Neural cell (in vitro differentiated cells): ENCODE results near the gene MGLL. TPM values are rescaled to one million over a fixed set of nuclear protein-coding genes. Genes with fewer than 3 reads are reported as not detected.

Source experiments
- H2AFZ ChIP-seq: fragments of 200-600, 300-800 bp; sonication (generic), shearing (Covaris generic); 2 replicates; pipeline ENCODE4 v1.6.0; 2014; ENCODE audit warnings: low read depth, mild to moderate bottlenecking, antibody characterized with exemption, low read length, moderate library complexity
- H3F3A ChIP-seq: fragments of 200-600 bp; shearing (Covaris generic); 2 replicates; pipeline ENCODE4 v1.6.1; 2016; ENCODE audit warnings: mild to moderate bottlenecking, moderate library complexity, mixed read lengths, antibody characterized with exemption, low read length; ENCODE audit not compliant: insufficient read depth, poor library complexity, severe bottlenecking
- H3K27ac ChIP-seq: fragments of 200-600, 300-800 bp; sonication (generic), shearing (Covaris generic); 2 replicates; pipeline ENCODE4 v1.5.1; 2014; ENCODE audit warnings: mild to moderate bottlenecking, low read length, moderate library complexity
- H3K27me3 ChIP-seq: fragments of 300-800, 200-600 bp; sonication (generic), shearing (Covaris generic); 2 replicates; pipeline ENCODE4 v1.6.0; 2014; ENCODE audit warnings: mild to moderate bottlenecking, low read depth, low read length, moderate library complexity; ENCODE audit not compliant: insufficient read depth
- H3K36me3 ChIP-seq: fragments of 300-800, 200-600 bp; sonication (generic), shearing (Covaris generic); 2 replicates; pipeline ENCODE4 v1.5.1; 2014; ENCODE audit warnings: mild to moderate bottlenecking, antibody characterized with exemption, low read length, moderate library complexity; ENCODE audit not compliant: insufficient read depth
- H3K4me2 ChIP-seq: fragments of 300-800, 200-600 bp; sonication (generic), shearing (Covaris generic); 2 replicates; pipeline ENCODE4 v1.6.0; 2014; ENCODE audit warnings: mild to moderate bottlenecking, low read length
- H3K4me3 ChIP-seq: fragments of 300-800, 200-600 bp; sonication (generic), shearing (Covaris generic); 2 replicates; pipeline ENCODE4 v1.5.1; 2014; ENCODE audit warnings: mild to moderate bottlenecking, low read length, moderate library complexity
- H3K79me2 ChIP-seq: fragments of 200-600 bp; shearing (Covaris generic); replicated peaks from 2 replicates; pipeline ENCODE4 v1.6.0; 2014; ENCODE audit warnings: mild to moderate bottlenecking, low read length, moderate library complexity; ENCODE audit not compliant: insufficient read depth
- H3K9ac ChIP-seq: fragments of 300-800, 200-600 bp; sonication (generic), shearing (Covaris generic); 2 replicates; pipeline ENCODE4 v1.6.1; 2016; ENCODE audit warnings: mild to moderate bottlenecking, low read length, mixed read lengths
- H3K9me2 ChIP-seq: fragments of 200-600 bp; shearing (Covaris generic); 2 replicates; pipeline ENCODE4 v1.6.1; 2016; ENCODE audit warnings: mild to moderate bottlenecking, low read length, mixed read lengths; ENCODE audit not compliant: insufficient read depth
- H3K9me3 ChIP-seq: fragments of 200-600, 300-800 bp; sonication (generic), shearing (Covaris generic); 2 replicates; pipeline ENCODE4 v1.6.1; 2016; ENCODE audit warnings: mild to moderate bottlenecking, mixed run types, low read length, moderate library complexity, mixed read lengths
- H4K20me1 ChIP-seq: fragments of 200-600 bp; shearing (Covaris generic); 2 replicates; pipeline ENCODE4 v1.6.1; 2016; ENCODE audit warnings: mild to moderate bottlenecking, mixed run types; ENCODE audit not compliant: insufficient read depth
- CTCF ChIP-seq: fragments of 450-650 bp; IDR thresholded peaks from 2 replicates; pipeline ENCODE4 v1.5.1; 2014; ENCODE audit warnings: antibody characterized with exemption, mild to moderate bottlenecking, moderate library complexity; ENCODE audit not compliant: poor library complexity, severe bottlenecking
- EP300 ChIP-seq: fragments of 450-650 bp; conservative IDR thresholded peaks from 2 replicates; pipeline ENCODE4 v1.6.1; 2014; ENCODE audit warnings: antibody characterized with exemption, mild to moderate bottlenecking, moderate library complexity; ENCODE audit not compliant: poor library complexity, severe bottlenecking
- EZH2 ChIP-seq: fragments of 200-600, 300-800 bp; shearing (Covaris generic), sonication (generic); IDR thresholded peaks from 2 replicates; pipeline ENCODE4 v1.6.1; 2014; ENCODE audit warnings: antibody characterized with exemption, low read length, borderline replicate concordance, mild to moderate bottlenecking; ENCODE audit not compliant: insufficient read depth, poor library complexity, severe bottlenecking
- MXI1 ChIP-seq: fragments of 450-650 bp; conservative IDR thresholded peaks from 2 replicates; pipeline ENCODE4 v1.6.1; 2014; ENCODE audit warnings: antibody characterized with exemption, mild to moderate bottlenecking; ENCODE audit not compliant: poor library complexity, severe bottlenecking
- POLR2AphosphoS5 ChIP-seq: IDR thresholded peaks from 2 replicates; pipeline ENCODE4 v1.6.1; 2012
- RAD21 ChIP-seq: fragments of 450-650 bp; conservative IDR thresholded peaks from 2 replicates; pipeline ENCODE4 v1.6.1; 2014; ENCODE audit warnings: antibody characterized with exemption, mild to moderate bottlenecking, moderate library complexity
- REST ChIP-seq: IDR thresholded peaks from 2 replicates; pipeline ENCODE4 v1.6.1; 2012; ENCODE audit warnings: borderline replicate concordance
- SMC3 ChIP-seq: fragments of 450-650 bp; conservative IDR thresholded peaks from 2 replicates; pipeline ENCODE4 v1.6.1; 2014; ENCODE audit warnings: antibody characterized with exemption, mild to moderate bottlenecking, moderate library complexity; ENCODE audit not compliant: poor library complexity
- TAF1 ChIP-seq: IDR thresholded peaks from 2 replicates; pipeline ENCODE4 v1.6.1; 2012; ENCODE audit warnings: low read depth
- polyA plus RNA-seq: library from polyadenylated mRNA; depleted of rRNA; stranded (reverse); fragments of >200 nt; gene quantifications from 2 replicates; pipeline ENCODE4 v1.2.3, GENCODE V29; 2014

MGLL gene
- polyA plus RNA-seq, 1 donor from 2014 or later = 2.0 TPM

- Histone ChIP-seq H3K79me2 (no peaks in the 10 kb centered on the region), H4K20me1 (no peaks in the 10 kb centered on the region), H3K9ac (no peak overlapping the region), H3K36me3 (no peaks in the 10 kb centered on the region), H3K27ac (no peak overlapping the region), H3K4me2 (no peak overlapping the region), H3F3A (no peaks in the 10 kb centered on the region), H3K9me3 (no peaks in the 10 kb centered on the region), H3K4me3 (peak overlapping the region; percentile 43), H3K9me2 (no peaks in the 10 kb centered on the region), H3K27me3 (no peaks in the 10 kb centered on the region), H2AFZ (no peak overlapping the region)
- no peak for TF ChIP-seq EP300
- TF ChIP-seq REST = no peak
- no peak for TF ChIP-seq CTCF
- no peak for TF ChIP-seq MXI1
- no peak for TF ChIP-seq TAF1
- TF ChIP-seq EZH2 = no peak
- no peak for TF ChIP-seq POLR2AphosphoS5
- TF ChIP-seq RAD21 = no peak
Observed at GRCh38 chr3:127671523-127672428, 150.5 kb downstream of the MGLL start.

GRCh38 chr3:127670761-127671522, 151.4 kb downstream of the MGLL start:
- Histone ChIP-seq H3K4me2 (no peak overlapping the region), H3K4me3 (no peak overlapping the region), H4K20me1 (no peaks in the 10 kb centered on the region), H2AFZ (no peak overlapping the region), H3K27me3 (no peaks in the 10 kb centered on the region), H3F3A (no peaks in the 10 kb centered on the region), H3K27ac (no peak overlapping the region), H3K9ac (no peak overlapping the region), H3K79me2 (no peaks in the 10 kb centered on the region), H3K9me2 (no peaks in the 10 kb centered on the region), H3K9me3 (no peaks in the 10 kb centered on the region), H3K36me3 (peaks cover 3% of the 10 kb centered on the region)
- no peak for TF ChIP-seq POLR2AphosphoS5
- no peak for TF ChIP-seq EZH2
- TF ChIP-seq TAF1 = no peak
- no peak for TF ChIP-seq SMC3
- TF ChIP-seq EP300 = no peak
- TF ChIP-seq MXI1 = no peak
- no peak for TF ChIP-seq RAD21
- no peak for TF ChIP-seq CTCF
- no peak for TF ChIP-seq REST
